ENCODE measurements around the gene SPEF1.

SPEF1 gene

DNA sequence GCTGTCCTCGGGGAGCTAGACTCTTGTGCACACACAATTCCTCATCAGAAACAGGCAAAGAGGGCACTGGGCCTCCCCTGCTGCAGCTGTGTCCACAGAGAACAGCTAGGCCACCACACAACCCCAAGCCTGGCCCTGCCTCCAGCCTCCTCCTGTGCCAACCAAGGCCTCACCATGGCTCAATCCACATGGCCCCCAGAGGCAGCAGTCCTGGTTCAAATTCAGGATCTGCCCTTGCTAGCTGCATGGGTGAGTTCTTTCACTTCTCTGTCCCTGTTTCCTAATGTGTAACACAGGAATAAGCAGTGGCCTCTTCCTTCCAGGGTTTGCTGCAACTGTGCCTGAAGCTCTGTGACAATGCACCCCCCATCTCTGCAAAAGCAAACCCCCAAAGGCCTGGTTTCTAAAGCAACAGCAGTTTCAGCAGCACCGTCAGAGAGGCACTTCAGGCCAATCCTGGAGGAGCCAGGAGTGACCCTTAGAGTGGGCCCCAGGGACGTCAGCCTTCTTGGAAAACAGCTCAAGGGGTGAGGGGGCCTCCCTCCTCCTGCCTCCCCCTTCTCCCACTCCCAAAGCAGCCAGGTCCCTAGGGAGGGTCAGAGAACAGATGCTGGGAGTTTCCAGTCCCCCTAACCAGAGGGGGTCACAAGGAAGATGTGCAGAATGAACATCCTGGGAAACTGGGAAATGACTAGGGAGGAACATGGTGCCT is 15.9 kb downstream of the SPEF1 start:
- DNase-seq (ENCODE audit: low spot score): no peak

DNA sequence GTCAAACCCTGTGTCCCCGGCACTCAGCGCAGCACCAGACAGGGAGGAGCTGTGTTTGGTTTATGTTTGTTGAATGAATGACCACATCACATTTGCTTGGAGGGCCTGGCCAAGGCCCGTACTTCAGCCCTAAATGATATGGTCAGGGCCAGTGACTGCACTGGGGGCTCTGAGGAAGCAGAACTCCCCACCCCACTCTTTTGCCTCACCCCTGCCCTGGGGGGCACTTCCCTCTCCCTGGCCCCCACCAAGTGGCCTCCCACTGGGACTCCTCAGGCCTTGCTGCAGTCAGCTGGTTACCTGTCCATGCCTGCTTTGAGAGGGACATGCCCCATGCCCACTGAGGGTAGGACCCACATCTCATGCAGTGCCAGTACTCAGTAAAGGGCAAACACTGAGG is 16.6 kb downstream of the SPEF1 start:
- DNase-seq (ENCODE audit: low spot score): no peak

DNA sequence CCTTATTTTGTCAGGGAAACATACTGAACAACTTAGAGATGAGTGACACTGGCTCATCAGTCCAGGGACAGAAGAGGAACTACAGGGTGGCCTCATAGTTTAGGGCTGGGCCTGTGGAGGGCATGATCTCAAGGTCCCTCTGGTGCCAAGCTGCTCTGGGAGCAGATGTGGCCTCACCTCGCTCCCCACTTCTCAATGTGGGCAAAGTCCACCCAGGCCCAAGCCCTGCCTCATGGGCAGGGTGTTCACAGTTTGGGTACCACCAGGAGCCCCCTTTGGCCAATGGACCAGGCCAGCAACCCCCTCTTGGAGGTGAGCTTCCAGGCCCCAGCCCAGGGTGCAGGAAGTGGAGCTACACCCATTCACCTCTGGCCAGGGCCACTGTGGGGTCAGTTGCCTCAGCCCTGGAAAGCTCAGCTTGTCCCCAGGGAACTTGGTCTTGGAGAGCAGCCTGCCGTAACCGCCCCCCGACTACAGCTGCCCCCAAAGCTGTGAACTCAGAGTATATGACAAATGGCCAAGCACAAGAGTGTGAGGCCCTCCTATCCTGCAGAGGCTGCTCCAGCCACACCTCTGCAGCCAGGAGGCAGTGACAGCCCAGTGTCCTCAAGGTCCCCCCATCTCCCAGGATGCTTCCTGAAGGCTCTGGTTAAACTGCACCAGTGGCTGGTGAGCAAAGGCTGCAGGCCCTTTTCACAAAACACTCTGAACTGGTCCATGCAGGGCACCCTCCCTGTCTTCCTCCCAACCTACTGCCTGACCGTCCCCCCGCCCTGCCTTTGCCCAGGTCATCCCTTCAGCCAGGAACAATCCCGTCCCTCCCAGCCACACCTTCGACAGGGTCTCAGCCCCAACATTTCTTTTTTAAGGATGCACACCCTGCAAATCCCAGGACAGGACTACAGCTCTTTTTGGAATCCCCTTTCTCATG is 17.3 kb downstream of the SPEF1 start:
- no peak for DNase-seq (ENCODE audit: low spot score)

DNA sequence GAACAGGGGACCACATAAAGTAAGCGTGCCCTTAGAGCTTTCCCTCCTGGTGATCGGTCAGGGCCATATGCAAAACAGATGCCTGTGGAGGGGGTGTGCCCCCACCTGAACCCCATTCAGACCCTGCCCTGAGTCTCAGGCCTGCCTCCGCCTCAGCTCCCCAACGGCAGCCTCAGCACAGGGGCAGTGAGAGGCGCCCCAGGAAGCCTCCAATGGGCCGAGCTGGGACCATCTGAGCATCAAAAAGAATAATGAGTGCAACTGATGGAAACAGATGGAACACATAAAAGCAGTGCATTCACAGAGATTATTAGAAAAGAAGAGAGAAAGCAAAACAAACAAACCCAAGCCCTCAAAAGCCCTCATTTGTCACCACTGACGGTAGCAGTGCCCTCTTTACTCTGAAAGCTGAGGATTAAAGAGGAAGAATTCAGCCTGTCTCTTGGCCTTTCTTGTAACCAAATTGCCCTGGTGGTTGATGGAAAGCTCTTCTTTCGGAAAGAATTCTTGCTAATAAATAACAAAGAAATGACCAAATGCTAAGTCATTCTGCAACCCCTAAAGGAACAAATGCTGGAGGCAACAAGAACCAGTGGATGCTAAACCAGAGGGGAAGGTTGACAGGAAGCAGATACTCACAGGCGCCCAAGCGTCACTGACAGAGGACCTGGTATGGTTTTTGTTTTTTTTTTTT is 20.4 kb downstream of the SPEF1 start:
- no peak for DNase-seq (ENCODE audit: low spot score)

DNA sequence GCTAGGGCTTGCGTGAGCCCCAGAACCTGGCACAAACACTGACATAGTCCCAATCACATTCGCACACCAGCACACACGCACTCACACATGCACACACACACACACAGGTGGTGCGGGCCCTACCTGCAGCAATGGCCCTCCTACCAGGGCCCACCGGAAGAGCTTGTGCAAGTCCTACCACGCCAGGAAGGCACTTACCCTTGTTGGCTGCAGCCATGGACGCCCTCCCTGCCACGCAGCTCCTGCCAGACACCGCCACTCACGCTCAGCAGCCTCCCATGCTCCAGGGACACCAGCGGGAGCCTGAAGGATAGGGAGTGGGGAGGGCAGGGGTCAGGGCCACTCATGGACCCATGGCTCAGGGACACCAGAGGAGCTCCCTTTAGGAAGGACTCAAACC is 21.4 kb downstream of the SPEF1 start:
- no peak for DNase-seq (ENCODE audit: low spot score)

DNA sequence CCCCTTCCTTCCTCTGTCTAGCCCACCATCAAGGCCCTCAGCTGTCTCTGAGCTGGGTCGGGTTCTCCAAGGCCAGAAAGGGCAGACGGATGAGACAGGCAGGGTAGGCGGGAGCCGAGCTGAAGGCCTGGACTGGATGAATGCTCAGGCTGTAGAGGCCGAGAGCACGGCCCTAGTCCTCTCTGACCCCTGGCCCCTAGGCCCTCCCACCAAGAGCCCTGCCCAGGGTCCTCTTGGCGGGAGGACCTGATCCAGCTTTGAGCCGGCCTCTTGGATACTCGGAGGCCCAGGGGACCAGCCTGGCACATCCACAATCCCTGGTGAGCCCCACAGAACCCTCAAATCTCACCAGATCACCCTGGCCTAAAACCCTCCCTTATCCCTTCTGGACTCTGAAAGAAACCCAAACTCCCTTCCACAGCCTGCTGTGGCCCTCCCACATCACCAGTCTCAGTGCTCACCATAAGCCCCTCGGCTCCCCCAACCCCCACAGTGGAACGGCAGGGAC is 21.9 kb downstream of the SPEF1 start:
- no peak for DNase-seq (ENCODE audit: low spot score)

DNA sequence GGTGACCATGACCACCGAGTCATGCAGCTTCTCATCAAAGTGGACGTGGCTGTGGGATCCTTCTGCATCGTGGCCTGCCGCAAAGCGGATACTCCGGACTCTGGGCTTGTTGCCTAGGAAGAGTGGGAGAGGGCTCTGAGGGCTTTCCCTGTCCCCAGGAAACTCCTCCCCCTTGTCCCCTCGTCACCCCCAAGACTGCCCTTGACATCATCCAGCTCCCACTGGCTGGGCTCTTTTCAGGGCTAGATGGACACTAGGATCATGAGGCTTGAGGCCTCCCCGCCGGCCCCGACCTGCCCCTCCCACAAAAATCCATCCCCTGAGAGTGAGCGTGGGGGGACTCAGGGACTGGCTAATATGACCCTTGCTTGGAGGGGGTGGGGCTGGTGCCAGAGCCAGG is 22.7 kb downstream of the SPEF1 start:
- DNase-seq (ENCODE audit: low spot score): no peak

DNA sequence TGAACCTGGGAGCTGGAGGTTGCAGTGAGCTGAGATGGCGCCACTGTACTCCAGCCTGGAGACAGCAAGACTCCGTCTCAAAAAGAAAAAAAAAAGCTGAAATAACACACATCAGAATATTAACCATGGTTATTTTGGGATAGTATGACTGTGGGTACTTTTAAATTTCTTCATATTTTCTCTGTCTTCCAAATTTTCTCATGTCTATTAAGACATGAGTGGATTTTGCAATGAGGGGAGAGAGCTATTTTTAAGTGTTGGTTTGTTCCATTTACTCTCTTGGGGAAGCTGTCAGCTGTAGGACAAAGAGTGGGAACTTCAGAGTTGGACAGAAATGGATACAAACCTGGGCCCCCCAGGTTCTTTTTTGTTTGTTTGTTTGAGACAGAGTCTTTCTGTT is 24.0 kb downstream of the SPEF1 start:
- DNase-seq (ENCODE audit: low spot score): no peak

DNA sequence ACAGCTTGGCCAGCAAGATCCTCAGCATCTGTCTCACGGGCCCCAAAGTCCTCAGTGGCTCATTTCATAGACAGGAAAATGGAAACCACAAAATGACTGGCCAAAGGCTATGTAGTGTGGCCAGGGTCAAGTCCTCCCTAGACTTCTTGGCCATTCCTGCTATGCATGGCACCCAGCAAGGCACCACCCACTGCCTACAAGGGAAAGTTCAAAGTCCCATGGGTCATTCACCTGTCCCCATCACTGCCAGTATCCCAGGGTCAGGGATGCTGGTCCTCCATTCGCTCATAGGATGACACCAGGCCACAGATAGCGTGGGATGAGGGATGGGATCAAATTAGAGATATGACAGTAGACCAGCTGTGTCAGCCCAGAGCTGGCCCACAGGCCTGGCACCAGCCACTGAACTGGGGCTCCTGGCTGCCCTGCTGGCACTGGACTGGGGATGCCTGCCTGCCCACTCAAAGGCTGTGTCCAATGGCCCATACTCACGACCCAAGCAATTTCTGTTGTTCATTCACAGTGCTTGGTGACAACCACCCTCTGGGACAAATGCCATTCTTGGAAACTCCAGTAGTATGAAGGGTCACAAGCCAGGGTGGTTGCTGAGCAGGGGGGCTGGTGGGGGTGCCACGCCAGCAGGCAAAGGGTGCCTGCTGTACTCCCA is 25.3 kb downstream of the SPEF1 start:
- DNase-seq (ENCODE audit: low spot score): no peak

DNA sequence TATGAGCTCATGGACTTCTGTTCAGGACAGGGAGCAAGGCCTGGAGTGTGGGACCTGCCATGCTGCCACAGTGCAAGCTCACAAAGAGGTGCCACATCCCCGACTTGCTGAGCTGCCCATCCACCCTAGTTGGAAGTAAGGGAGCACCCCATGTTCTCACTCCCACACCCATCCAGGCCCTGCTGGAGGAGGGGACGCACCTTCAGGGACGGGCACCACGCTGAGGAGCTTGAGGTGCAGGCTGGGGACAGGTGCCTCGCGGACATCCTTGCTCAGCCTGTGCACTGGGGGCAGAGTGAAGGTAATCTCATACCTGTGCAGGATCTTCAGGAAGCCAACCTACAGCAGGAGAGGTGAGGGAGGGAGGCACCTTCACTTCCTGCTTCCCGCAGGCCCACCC is 26.0 kb downstream of the SPEF1 start:
- DNase-seq (ENCODE audit: low spot score): no peak

DNA sequence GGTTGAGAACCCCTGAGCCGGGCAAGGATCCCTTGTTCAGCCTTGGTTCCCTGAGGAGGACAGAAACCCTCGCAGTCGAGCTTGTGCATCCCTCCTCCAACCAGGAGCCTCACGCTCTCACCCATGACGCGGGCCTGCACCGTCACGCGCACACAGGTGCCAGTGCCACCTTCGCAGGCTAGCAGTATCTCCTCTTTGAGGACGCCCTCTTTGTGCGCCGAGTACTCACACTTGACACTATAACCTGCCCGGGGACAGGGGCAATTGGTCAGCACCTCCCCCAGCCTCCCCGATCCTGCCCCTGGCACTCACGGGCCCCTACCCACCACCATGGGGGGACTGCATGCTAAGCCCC is 27.0 kb downstream of the SPEF1 start:
- DNase-seq (ENCODE audit: low spot score): no peak

DNA sequence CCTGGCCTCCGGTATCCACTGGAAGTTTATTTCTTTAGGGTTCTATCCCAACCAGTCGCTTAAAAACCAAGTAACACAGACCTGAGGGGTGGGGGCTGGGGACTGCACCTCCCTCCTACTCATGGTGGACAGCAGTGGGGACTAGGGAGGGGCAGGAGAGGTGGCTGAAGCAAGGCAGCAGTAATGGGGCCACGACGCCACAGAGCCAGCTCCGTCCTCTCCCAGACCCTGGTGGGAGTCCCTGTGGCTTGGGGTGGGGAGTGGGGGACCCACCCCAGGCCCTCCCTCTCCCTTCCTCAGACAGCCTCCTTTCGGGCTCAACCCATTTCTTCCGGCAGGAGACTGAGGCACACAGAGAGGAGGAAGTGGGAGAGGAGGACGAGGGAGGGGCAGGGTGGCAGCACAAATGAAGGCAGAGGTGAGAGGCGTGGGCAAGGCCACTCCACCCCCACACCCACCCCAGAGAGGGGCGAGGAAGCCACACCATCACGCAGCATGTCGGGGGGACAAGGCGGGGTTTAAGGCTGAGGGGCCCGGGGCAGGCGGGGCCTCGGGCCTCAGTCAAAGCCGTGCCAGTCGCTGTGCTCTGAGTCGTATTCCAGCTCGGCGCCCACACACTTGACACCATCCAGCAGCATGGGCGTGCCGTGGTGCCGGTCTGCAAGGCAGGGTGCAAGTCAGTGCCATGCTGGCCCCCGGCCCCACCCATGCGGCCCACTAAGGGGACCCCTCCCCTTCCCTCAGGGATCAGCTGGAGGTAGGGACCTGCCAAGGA is 27.6 kb downstream of the SPEF1 start:
- no peak for DNase-seq (ENCODE audit: low spot score)

DNA sequence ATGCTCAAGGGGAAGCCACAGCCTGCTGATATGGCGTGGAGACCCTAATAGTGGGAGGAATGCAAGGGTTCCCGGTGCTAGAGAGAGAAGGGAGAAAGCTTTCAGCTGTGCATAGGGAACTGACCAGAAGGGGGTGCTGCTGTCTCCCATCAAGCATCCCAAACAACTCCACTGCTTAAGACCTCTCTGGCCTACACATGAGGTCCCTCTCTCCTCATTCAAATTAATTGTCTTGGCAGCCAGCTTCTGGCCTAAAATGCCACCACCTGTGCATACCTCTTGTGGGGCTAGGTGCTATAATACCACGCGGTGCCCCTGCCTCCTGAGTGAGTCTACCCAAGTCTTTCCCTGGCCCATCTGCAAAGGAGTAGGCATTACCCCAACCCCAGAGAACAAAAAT is 28.1 kb downstream of the SPEF1 start:
- peak; percentile 54 for DNase-seq (ENCODE audit: low spot score)

DNA sequence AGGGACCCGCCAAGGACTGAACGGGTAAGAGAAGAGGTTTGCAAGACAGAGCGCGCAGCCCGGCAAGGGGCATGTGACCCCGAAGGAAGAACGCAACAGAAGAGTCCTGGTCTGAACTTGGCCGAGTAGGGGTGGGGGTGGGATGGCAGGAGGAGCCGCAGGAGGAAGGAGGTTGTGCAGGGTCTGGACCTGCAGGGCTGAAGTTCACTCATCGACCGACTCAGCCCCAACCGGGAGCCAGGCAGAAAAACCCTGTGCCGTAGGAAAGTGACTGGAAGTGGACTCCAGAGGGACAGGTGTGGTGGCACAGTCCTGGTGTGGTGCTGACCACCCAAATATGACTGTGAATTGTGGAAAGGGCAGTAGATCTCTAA is 28.9 kb downstream of the SPEF1 start:
- no peak for DNase-seq (ENCODE audit: low spot score)

DNA sequence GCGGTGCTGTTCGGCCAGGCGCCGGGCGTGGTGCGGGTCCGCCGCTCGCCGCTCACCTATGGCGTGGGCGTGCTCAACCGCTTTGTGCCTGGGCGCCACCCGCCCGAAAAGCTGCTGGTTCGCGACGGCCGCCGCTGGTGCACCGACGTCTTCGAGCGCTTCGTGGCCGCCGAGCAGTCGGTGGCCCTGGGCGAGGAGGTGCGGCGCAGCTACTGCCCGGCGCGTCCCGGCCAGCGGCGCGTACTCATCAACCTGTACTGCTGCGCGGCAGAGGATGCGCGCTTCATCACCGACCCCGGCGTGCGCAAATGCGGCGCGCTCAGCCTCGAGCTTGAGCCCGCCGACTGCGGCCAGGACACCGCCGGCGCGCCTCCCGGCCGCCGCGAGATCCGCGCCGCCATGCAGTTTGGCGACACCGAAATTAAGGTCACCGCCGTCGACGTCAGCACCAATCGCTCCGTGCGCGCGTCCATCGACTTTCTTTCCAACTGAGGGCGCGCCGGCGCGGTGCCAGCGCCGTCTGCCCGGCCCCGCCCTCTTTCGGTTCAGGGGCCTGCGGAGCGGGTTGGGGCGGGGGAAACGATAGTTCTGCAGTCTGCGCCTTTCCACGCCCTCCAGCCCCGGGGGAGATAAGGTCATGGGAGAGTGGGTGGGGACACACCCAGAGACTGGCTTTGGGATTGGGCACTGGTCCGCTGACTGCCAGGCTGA is 29.4 kb downstream of the SPEF1 start:
- DNase-seq (ENCODE audit: low spot score): no peak

DNA sequence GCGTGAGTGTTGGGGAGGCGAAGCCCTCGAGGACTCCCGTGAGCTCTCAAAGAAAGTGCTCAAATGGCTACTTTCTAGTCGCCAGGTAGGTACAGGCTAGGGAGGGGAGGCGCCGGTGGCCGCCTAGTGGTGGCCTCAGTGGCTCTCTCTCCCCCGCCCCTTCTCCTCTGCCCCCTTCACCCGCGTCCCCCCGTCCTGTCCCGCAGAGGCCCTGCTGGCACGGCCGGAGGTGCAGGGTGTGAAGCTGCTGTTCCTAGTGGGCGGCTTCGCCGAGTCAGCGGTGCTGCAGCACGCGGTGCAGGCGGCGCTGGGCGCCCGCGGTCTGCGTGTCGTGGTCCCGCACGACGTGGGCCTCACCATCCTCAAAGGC is 30.0 kb downstream of the SPEF1 start:
- no peak for DNase-seq (ENCODE audit: low spot score)

DNA sequence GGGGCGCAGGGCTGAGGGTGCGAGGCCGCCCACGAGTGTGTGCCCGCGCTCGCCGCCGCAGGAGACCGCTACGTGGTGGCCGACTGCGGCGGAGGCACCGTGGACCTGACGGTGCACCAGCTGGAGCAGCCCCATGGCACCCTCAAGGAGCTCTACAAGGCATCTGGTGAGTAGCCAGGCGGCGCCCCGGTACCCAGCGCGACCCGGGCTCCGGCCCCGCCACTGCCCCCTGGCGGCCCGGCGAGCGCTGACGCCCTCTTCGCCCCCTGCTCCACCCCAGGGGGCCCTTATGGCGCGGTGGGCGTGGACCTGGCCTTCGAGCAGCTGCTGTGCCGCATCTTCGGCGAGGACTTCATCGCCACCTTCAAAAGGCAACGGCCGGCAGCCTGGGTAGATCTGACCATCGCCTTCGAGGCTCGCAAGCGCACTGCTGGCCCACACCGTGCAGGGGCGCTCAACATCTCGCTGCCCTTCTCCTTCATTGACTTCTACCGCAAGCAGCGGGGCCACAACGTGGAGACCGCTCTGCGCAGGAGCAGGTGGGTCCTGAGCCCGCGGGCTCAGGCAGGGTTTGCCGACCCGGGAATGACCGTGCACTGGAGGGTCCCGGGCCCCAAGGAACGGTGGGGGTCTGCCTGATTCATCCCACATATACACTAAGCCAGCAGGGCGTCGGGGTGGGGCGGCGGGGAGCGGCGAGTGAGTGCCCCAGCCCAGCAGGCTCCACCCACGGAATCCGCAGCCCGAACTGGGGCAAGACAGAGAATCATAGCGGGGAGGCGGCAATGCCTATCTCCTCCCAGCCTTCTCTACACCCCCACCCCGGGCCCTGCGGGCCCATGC is 31.3 kb downstream of the SPEF1 start:
- DNase-seq (ENCODE audit: low spot score): no peak

DNA sequence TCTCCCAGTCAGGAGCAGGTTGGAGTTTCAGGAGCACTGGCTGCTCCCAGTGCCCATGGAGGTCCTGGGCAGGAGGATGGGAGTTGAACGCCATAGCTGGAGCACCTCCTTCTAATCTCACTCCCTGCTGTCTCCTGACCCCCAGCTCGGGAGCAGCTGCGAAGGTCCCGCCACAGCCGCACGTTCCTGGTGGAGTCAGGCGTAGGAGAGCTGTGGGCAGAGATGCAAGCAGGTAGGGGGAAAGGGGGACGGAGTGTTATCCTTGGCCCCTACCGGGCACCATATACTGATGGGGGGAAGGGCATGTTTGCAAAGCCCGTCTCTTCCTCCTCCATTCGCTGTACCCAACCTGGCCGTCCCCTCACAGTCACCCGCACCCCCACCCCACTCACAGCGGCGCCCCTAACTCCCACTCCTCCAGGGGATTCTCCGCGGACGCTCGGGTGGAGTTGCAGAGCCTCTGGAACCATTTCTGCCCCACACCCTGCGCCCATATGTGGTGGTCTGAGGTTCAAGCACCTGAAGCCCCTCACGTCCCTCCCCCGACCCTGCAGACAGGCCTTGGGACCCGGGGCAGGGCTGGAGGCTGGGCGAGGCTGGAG is 32.1 kb downstream of the SPEF1 start:
- DNase-seq (ENCODE audit: low spot score): no peak

DNA sequence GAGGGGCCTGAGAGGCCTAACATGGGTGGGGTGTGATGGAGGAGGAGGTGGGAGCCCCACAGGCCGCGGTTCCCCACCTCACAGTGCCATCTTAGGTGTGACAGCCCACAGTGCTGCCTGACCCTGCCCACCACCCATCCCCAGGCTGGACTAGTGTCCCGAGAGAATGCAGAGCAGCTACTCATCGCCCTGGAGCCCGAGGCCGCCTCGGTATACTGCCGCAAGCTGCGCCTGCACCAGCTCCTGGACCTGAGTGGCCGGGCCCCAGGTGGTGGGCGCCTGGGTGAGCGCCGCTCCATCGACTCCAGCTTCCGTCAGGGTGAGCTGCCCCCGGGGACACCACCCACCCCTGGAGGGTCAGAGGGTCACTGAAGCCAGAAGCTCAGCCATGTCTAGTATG is 33.2 kb downstream of the SPEF1 start:
- DNase-seq (ENCODE audit: low spot score): no peak

DNA sequence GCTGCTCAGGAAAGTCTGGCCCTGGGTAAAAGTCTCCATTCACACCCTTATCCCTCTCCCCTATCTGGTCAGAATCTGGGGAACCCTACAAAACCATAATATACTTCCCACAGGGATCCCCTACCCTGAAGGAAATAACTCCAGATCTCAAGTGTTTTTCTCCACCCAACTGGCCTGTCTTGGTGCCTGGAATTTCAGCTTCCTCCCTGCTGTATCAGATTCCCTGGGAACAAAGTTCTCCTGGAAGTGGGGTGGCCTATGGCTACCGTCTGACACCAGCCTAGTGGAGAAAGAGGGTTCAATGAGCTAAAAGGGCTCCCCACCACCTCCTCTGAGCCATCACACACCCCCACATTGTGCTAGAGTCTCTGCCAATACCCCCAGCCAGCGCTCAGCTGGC is 33.8 kb downstream of the SPEF1 start:
- no peak for DNase-seq (ENCODE audit: low spot score)
